NCI-H2196 (cell line): ENCODE results near the gene GSE1.

Source experiments
- DNase-seq: peaks from one replicate; lab custom pipeline; 2025; ENCODE audit not compliant: unreplicated experiment; lab: John Stamatoyannopoulos, UW

GSE1 gene

DNA sequence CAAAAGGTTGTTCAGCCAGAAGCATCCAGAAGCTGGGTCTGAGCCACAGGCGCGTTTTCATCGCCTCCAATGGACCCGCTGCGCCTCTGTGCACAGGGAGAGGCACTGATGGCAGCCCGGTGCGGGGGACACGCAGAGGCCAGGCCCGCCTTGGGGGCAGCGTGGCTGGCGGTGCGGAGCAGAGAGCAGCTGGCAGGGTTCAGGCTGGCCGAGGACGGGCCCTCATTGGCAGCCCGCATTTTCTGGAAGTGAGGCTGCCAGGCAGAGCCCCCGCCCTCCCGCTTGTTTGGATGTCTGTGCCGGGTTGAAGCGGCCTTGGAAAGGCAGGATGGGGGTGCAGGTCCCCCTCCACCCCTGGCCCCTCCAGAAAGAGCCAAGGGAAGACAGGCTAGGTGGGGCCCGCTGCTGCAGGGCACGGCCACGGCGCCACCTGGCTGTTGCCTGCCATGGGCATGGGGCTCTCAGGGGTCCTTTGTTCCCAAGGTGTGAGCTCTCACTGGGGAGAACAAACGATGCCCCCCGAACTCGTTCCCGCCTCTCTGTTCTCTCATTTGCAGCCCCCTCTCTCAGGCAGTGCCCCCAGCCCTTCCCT is 18.8 kb downstream of the GSE1 start:
- no peak for DNase-seq

DNA sequence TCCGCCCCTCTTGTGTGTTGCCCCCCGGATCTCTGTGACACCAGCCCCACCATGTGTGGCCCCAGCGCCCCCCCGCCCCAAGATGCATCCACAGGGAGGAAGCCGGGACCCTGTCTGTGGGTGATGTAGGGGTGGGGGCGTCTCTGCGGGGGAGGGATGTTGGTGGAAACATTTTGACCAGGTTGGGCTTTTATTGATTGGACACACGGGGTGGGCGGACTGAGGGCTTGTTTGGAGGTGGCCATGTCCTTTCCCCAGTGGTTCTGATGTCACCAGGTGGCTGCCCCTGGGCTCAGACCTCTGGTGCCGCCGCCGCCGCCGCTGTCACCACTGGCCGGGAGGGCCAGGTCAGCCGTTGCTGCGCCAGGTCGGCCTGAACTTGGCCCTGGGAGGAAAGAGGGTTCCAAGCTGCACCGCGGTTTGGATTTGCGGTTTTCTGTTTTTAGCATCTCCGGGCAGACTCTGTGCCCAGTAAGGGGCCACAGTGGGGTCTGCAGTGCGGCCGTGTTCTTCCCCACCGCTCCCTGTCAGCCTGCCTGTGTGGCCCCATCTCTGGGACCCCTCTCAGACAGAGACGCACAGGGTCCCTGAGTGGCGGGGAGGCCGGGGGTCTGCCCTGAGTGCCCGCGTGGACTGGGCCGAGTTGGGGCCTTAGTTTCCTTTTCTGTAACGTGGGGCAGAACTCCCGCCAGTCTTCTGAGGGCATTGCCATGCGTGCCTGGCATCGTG is 19.8 kb downstream of the GSE1 start:
- no peak for DNase-seq

DNA sequence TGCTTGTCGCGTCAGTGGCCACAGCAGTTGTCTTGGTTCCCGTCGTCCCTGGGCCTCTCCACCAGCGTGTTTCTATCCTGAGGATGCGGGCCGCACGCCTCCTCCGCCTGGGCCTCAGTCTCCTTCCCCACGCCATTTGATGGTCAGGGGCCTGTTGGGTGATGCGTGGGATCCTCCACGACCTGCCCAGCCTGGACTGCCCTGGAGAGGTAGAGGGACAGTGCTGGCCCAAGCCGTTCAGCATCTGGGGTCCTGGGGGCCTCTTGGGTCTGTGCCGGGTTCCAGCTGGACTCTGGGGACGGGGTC is 20.3 kb downstream of the GSE1 start:
- DNase-seq: no peak

DNA sequence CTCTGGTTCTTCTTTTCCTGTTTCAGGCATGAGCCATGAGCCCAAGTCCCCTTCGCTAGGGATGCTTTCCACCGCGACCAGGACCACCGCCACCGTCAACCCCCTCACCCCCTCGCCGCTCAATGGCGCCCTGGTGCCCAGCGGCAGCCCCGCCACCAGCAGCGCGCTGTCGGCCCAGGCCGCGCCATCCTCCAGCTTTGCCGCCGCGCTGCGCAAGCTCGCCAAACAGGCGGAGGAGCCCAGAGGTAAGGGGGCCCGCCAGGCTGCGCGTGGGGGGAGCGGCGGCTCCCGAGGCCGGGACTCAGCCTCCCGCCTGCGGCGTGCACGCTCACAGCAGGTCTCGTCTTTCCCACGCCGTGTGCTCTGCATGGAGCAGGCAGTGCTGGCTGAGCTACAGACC is 20.8 kb downstream of the GSE1 start:
- DNase-seq: no peak

DNA sequence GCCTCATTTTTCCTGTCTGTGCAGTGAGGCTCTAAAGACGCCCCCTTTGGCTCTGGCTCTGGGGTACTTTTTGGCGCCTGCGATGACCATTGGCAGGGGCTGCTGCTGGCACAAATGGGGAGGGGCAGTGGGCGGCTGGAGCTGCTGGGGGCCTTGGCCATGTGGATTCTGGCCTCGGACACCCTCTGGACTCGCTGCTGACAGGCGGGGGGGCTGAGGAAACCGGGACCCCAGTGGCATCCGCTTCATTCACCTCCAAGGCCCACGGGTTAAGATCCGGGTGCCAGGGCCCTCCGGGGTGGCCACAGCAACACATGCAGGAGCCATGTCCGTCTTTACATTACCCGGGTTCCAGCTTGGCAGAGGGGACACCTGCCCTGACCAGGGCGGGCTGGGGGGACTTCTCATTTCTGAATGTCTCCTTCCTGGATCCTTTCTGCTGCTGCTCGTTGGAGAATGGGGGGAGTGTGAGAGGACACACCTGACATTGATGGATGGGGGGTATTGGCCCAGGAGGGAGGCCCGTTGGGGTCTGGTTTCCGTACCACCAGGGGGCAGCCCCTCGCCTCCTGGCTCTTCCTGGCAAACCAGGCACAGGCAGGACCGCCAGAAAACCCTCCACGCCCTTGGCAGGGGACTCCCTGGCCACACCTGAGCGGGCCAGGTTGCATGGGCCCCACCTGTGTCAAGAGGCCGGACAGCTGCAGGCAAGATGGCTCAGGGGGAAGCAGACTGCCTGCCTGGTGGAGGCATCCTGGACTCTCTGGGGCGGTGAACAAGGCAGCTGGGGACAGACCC is 21.8 kb downstream of the GSE1 start:
- DNase-seq: no peak

DNA sequence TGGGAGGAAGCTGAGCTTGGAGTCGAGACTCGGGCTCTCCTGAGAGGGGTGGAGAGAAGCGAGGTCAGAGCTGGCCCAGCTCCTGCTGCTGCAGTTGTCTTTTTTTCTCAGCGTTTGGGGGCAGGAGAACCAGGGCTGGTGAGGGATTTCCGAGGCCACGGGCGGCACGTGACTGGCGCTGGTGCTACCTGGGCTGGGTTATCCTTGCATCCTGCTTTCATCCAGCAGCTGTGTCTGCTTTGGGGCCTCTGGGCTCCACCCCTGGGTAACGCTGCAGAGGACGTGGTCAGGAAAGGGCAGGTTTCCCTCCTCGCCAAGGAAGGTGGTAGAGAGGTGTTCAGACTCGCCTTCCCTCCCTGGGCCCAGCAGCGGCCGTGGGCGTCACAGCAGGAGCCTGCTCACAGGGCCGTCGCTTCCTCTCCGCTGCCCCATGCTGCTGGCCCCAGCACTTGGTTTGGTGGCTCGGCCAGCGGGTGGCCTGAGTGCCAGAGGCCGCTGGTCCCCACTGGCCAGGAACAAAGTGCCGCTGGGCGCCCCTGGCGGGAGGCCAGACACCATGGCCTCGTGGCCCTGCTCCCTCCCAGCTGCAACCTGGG is 22.5 kb downstream of the GSE1 start:
- no peak for DNase-seq

DNA sequence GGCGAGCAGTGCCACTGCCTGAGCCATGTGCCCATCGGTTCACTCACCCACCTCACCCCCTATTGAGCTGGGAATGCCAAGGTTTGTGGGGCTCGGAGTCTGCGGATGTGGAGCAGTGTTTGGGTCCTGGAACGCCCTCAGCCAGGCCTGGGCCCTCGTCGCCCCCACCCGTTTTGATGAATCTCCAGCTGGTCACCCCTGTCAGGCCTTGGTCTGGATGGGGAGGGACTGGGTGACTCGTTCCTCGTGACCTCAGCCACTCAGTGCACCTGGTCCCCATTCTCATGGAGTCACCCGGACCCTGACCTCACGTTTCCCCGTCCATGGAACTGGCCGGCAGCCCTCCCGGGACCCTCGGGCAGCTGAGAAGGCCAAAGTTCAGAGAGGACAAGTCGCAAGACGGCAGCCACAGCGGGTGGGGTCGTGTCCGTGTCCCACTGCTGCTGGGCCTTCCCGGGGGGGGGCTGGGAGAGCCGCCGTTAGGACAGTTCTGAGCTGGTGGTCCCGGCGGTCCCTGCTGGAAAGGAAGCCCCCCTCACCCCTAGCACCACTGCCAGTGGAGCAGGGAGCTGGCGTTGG is 23.2 kb downstream of the GSE1 start:
- DNase-seq: no peak

DNA sequence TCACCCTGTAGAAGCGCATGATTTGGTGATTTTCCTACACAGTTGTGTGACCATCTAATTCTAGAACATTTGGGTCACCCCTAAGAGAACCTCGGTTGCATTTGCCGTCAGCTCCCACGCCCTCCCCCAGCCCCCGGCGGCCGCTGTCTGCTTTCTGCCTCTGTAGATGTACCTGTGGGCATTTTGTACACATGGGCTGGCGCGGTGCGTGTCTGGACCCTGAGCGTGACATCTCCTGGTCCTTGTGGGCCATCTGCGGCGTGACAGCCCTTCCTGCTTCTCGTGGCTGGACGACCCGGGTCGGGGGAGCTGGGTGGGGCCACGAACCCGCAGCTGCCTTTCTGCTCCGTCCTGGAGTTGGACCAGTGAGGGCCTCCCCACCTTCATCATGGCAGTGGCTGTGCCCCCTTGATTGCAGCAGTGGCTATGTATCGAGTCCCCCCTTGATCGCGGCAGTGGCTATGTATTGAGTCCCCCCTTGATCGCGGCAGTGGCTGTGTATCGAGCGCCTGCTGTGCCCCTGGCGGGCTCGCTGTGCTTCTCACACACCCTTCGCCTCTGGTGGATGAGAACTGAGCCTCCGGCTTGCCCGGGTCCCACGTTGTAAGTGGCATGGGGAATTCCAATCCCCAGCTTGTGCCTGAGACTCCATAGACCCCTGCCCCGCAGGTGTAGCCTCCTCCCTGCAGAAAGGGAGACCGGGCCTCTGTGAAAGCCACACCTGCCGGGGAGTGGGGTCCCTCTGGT is 24.1 kb downstream of the GSE1 start:
- DNase-seq: no peak

DNA sequence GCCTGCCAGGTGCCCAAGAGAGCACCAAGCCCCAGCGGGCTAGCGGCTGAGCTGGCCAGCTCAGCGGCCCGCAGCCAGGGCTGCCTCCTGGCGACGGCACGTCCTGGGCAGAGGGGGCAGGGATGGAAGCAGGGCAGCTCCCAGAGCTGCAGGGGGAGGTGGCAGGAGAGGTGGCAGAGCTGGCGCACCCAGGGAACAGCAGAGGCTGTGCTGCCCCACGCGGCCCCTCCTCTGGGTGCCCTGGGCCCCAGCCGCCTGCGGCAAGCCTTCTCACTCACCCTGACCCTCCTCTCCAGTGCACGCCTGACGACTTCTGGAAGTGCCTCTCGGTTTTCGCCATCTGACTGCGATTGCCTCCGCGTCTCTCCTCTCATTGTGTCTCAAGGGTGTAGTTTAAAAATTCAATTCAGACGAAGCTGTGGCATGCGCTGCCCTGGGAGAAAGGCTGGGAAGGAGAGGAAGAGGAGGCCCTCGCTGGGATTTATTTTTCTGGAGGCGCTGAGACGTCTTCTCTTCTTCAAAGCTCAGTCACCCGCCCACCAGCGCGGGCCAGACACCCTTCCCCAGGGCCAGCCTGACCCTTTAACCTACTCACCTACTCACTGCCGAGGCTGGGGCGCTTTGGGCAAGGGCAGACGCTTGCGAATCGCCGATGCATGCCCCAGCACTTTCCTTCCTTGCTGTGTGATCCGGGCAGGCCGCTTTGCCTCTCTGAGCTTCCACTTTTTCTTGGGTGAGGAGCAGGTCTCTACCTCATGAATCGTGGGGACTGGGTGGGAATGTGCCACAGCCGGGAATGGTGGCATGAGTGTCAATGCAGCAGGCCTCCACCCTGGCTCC is 24.9 kb downstream of the GSE1 start:
- DNase-seq: peak; percentile 25

DNA sequence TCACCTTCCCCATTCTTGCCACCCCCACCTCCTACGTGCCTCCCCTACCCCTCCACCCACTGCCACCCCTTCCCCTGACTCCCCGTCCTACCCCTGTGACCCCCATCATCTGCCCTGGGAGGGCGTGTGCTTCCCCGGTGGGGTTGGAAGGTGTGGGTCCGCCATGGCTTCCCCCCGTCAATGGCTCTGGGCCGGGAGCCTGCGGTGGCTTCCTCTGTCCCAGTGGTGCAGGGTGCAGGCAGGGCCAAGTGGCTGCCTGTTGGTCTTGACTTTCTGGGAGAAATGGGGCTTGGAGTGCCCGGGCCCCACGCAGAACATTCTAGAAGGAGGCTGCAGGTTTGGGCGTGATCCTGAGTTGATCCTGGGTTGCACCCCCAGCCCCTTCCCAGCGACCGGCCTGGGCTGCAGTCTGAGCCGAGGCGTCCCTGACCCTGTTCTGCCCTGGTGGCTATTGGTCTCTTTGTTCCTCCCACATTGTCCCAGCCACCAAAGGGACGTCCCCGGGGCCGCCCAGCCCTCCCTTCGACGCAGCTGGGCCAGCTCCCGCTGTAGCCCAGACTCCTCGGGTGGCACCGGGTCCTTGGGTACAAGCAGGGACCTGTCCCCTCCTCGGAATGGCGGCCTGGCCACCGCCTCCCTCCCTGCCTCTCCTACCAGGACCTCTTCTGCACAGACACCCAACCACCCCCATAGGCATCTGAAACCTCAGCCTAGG is 25.7 kb downstream of the GSE1 start:
- DNase-seq: no peak

DNA sequence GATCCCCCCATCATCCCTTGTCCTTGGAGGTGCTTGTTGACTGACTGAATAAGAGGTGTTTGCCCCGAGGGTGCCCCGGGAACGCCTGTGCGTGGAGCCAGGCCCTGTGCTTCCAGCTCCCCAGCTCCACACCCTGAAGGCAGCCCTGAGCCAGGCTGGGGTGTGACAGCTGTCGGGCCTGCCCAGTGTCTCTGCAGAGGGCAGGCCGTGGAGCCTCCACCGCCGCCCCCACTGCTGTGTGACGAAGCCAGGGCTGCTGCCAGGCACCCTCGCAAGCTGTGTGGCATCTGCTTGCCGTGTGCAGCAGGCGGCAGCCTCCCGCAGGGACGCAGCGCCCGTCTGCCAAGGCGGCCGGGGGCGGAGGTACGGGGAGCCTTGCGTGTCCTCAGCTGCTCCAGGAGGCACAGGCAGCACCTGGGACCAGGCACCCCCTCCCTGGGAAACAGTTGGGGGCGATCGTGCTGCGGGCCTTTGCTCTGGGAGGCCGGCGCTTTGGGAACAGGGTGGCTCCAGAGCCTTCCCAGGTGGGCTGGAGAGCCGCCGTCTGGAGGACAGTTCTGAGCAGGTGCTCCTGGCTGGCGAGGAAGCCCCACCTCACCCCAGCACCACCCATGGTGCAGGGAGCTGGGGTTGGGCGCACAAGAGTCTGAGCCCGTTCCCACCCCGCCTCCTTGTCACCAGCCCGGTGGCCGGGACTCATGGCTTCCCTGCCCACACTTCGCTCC is 26.6 kb downstream of the GSE1 start:
- peak; percentile 51 for DNase-seq

DNA sequence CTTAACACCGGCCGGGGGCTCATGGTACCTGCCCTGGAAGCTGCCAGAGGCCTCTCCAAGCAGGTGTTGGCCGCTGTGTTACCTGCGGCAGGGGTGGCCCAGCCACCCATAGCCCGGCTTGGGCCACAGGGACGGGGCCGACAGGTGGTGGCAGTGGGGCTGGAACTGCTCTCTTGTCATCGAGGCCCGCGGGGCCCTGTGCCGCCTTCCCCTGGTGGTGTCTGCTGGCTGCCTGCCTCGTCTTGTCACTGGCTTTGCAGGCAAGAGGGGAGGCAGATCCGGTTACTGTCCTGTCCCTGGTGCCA is 27.1 kb downstream of the GSE1 start:
- DNase-seq: no peak

DNA sequence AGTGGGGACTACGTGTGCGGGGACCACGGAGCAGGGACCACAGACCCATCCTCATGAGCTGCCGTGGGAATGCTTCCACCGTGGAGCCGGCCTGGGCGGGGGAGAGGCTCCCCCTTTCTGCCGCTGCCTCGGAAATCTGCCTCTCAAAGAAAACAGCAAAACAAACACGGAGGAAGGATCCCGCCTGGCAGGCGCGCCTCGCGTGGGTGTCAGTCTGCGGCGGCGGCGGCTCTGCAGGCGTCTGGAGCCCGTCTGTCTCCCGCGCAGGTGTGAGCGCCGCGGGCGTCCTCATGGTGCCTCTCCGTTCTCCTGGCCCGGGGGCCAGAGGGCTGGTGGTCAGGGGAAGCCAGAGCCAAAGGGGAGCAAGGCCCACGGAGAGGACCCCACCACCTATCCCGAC is 27.5 kb downstream of the GSE1 start:
- DNase-seq: no peak

DNA sequence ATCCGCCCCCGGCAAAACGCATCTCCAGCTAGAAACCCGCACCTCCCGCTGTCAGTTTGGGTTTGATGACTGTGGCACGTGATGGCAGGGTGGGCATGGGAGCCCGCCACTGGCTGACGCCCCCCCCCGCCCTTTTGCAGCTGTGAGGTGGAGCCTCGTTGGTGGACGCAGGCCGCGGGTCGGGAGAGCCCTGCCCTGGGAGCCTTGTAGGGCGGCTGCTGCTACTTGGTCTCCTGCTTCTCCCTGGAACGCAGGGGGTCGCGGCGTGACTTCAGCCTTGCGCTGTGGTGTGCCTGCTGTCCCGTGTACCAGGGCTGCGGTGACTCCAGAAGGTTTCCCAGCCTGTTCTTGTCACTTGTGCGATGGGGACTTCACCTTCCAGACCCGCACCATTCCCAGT is 28.2 kb downstream of the GSE1 start:
- DNase-seq: no peak

DNA sequence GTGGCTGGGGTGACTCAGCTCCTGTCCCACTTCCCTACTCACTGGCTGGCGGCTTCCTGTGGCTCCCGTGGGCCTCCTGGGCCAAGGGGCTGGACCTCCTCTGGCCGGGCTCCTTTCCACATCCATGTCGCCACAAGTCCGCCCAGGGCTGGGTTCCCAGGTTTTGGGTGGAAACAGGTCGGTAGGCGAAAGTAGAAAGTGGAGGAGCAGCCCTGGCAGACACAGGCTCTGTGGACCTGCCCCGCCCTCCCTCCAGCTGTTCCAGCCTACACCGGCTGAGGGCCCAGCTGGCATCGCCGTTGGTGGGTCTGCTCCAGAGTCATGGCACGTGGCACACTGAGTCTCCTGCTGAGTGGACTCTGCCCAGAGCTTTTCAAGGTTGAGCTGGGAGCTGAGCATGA is 28.7 kb downstream of the GSE1 start:
- DNase-seq: no peak

DNA sequence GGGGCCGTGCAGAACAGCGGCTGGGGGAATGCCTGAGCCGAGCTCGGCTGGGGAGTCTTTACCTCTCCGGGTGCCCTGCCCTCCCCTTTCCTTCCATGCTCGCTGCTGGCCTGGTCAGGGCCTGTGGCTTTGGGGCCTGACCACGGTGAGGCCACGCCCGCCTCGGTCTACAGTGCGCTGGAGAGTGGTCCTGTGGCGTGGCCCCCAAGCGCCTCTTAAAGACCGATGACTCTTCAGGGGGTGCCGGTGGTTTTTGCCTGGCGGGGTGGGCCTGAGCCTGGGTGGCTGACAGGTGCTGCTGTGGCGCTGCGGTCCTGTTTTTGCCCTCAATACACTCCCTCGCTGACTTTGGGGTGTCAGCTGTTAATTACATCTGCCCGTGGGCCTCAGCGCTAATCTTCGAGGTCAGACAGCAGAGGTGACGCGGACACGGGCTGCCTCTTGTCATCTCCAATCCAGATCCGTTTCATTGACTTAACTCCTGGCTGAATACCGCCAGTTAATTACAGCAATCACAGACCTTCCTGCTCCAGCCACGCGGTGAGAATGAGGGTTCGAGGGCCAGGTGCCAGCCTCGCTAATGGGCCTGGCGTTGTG is 29.7 kb downstream of the GSE1 start:
- DNase-seq: no peak

DNA sequence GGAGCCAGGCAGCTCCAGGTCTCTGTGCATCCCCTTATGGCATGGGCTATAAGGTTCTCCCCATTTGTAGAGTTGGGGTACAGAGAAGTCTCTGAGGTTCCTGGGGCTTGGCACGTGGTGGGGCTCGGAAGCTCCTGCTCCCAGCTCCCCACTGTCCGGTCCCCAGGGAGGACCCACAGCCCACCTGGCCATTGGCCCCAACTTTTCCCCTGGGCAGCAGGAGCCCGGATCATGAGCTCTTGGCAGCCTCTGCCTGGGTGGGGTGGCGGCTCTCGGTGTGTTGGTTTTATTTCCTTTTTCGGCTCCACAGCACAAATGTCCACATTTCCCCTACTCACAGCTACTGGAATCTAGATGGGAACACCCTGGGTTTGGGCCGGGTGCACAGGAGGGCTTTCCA is 30.5 kb downstream of the GSE1 start:
- DNase-seq: no peak

DNA sequence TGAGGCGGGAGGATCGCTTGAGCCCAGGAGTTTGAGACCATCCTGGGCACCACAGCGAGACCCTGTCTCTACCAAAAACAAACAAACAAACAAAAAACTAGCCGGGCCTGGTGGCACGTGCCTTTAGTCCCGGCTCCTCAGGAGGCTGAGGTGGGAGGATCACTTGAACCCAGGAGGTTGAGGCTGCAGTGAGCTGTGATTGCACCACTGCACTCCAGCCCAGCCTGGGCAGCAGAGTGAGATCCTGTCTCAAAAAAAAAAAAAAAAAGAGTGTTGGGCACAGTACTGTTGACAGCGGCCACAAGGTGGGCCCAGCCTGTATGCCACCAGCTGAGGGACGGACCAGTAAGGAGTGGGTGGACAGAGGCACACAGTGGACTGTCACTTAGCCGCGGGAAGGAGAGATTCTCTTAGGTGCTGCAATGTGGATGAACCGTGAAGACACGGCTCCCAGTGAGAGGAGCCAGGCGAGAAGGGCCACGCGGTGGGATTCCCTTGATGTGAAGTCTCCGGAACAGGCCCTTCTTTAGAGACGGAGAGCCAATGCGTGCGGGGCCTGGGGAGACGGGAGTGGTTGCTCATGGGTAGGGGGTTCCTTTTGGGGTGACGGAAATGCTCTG is 31.1 kb downstream of the GSE1 start:
- DNase-seq: no peak
